Stimulated activated CD4-positive, alpha-beta T cell treated with anti-CD3 and anti-CD28 coated beads, Interleukin-15, amount 100 ng/mL, for 48 hours (primary cell): ENCODE data around the gene OR2A25.

Experiments used
- DNase-seq, 2 donors: peaks; one replicate each; pipeline ENCODE4 v3.0.0-alpha.2; 2020; ENCODE audit warnings: low read depth in 2 of 2

The OR2A25 gene

GRCh38 chr7:144069953-144070352, 342 bp downstream of the OR2A25 start:
- DNase-seq, result no peak

- DNase-seq, result no peak
These were observed 4.8 kb downstream of the OR2A25 start for GRCh38 chr7:144074374-144074773.

GRCh38 chr7:144085978-144086377, 16.4 kb downstream of the OR2A25 start, which contains the start of gene OR2A12:
OR2A12 (plus strand) TSS chr7:144086278; CDS start chr7:144095108, 8,830 bp downstream.
- no peak for DNase-seq

GRCh38 chr7:144086730-144087129, 17.1 kb downstream of the OR2A25 start:
- no peak for DNase-seq

GRCh38 chr7:144087230-144087629, 17.6 kb downstream of the OR2A25 start:
- DNase-seq, result no peak

- no peak for DNase-seq
These were observed 21.1 kb downstream of the OR2A25 start for GRCh38 chr7:144090667-144091066.

GRCh38 chr7:144098776-144099175, 29.2 kb downstream of the OR2A25 start:
- no peak for DNase-seq

- no peak for DNase-seq
These were observed 31.0 kb downstream of the OR2A25 start for GRCh38 chr7:144100607-144101006.

GRCh38 chr7:144102041-144102440, 32.4 kb downstream of the OR2A25 start:
- no peak for DNase-seq

- no peak for DNase-seq
These were observed 35.6 kb downstream of the OR2A25 start for GRCh38 chr7:144105211-144105610.

GRCh38 chr7:144109283-144109682, 39.7 kb downstream of the OR2A25 start, which contains the start of gene OR2A2:
OR2A2 (plus strand) TSS chr7:144109583; CDS start chr7:144109583, 0 bp downstream.
- DNase-seq, result no peak

- DNase-seq, result no peak
These were observed 40.7 kb downstream of the OR2A25 start for GRCh38 chr7:144110272-144110671.

- no peak for DNase-seq
These were observed 44.0 kb downstream of the OR2A25 start for GRCh38 chr7:144113651-144114050.

GRCh38 chr7:144118341-144118740, 48.7 kb downstream of the OR2A25 start:
- DNase-seq, result no peak

- DNase-seq, result no peak
These were observed 53.3 kb downstream of the OR2A25 start, which contains the start of gene OR2A14 for GRCh38 chr7:144122876-144123275. OR2A14 (plus strand) TSS chr7:144123176; CDS start chr7:144129113, 5,937 bp downstream.
